HepG2 (cell line): ENCODE results near the gene SLC25A45. TPM values are rescaled to one million over a fixed set of nuclear protein-coding genes. Genes with fewer than 3 reads are reported as not detected.

ENCODE experiments used
- ATAC-seq: fragments of 200-7000 bp; cut with Tn5 transposase; 3 replicates; pipeline ENCODE4 v1.9.1; 2020; ENCODE audit warnings: mild to moderate bottlenecking, moderate library complexity
- BruUV-seq: library from RNA; stranded (reverse); fragments of 400-500 nt; replicated peaks from 2 replicates; lab custom pipeline; 2021; lab: Mats Ljungman, UMichigan
- CTCF ChIA-PET: fragments of 300-600 bp; formaldehyde crosslinking; extraction: SDS; loops from one replicate; lab custom pipeline; 2021; ENCODE audit warnings: low total read pairs, inconsistent platforms, low intra/inter-chr PET ratio; lab: Yijun Ruan, JAX
- POLR2A ChIA-PET: fragments of 350-600 bp; sonication (Branson Sonifier 250); formaldehyde crosslinking; loops from one replicate; lab custom pipeline; 2020; ENCODE audit warnings: antibody characterized with exemption, inconsistent platforms; lab: Yijun Ruan, JAX
- DNase-seq: peaks from one replicate; pipeline ENCODE4 v3.0.0-alpha.2; 2015; ENCODE audit warnings: low spot score
- FAIRE-seq: peaks from 3 replicates; lab custom pipeline; 2011; peaks lifted over from hg19 to GRCh38; lab: Jason Lieb, UNC
- H2AFZ ChIP-seq: one replicate; pipeline ENCODE4 v1.6.1; 2011; ENCODE audit warnings: low read length, inconsistent platforms
- H3K27ac ChIP-seq: fragments of 300-600 bp; 3 replicates; pipeline ENCODE4 v1.8.0; 2011; ENCODE audit warnings: mixed run types, mild to moderate bottlenecking, mixed read lengths, low read length, inconsistent platforms; ENCODE audit not compliant: insufficient read depth; ENCODE audit errors: extremely low read length
- H3K27me3 ChIP-seq, 2 experiments: fragments of 200-600 bp in 1 of 2; 2 replicates in 1 of 2; 3 replicates in 1 of 2; pipeline versions ENCODE4 v1.6.0 to v1.8.0; 2011; ENCODE audit warnings: low read length in 2 of 2, mild to moderate bottlenecking in 2 of 2, moderate library complexity in 2 of 2, inconsistent platforms in 1 of 2; ENCODE audit not compliant: insufficient read depth in 2 of 2, control insufficient read depth in 1 of 2
- H3K36me3 ChIP-seq, 2 experiments: fragments of 200-600 bp in 1 of 2; replicated peaks in 1 of 2; 2 replicates in 1 of 2; 3 replicates in 1 of 2; pipeline versions ENCODE4 v1.5.1 to v1.8.0; 2011; ENCODE audit warnings: low read length in 2 of 2, inconsistent platforms in 1 of 2; ENCODE audit not compliant: insufficient read depth in 2 of 2, control insufficient read depth in 1 of 2
- H3K4me1 ChIP-seq: 2 replicates; pipeline ENCODE4 v1.5.1; 2012; ENCODE audit warnings: low read length, inconsistent platforms; ENCODE audit not compliant: insufficient read depth
- H3K4me2 ChIP-seq: 2 replicates; pipeline ENCODE4 v1.6.0; 2011; ENCODE audit warnings: low read depth, low read length, inconsistent platforms
- H3K4me3 ChIP-seq, 3 experiments: fragments of 200-600 bp in 1 of 3; sonication (generic), shearing (Covaris generic) in 1 of 3; replicated peaks in 1 of 3; 2 replicates each; pipeline ENCODE4 v1.5.1; 2011 to 2016; ENCODE audit warnings: low read length in 3 of 3, inconsistent platforms in 2 of 3, low read depth in 2 of 3, mild to moderate bottlenecking in 2 of 3, control low read depth in 1 of 3, mixed read lengths in 1 of 3; ENCODE audit not compliant: insufficient read depth in 1 of 3
- H3K79me2 ChIP-seq: one replicate; pipeline ENCODE4 v1.6.1; 2011; ENCODE audit warnings: low read length, inconsistent platforms; ENCODE audit not compliant: insufficient read depth
- H3K9ac ChIP-seq: 2 replicates; pipeline ENCODE4 v1.6.0; 2011; ENCODE audit warnings: mild to moderate bottlenecking, low read depth, low read length, inconsistent platforms; ENCODE audit not compliant: insufficient read depth
- H3K9me3 ChIP-seq: 2 replicates; pipeline ENCODE4 v1.5.1; 2012; ENCODE audit warnings: mild to moderate bottlenecking, low read length
- H4K20me1 ChIP-seq: 2 replicates; pipeline ENCODE4 v1.6.0; 2011; ENCODE audit warnings: inconsistent platforms, mild to moderate bottlenecking, low read length, moderate library complexity; ENCODE audit not compliant: insufficient read depth
- ATF1 ChIP-seq: IDR thresholded peaks from 2 replicates; pipeline ENCODE4 v1.6.1; 2016; ENCODE audit warnings: mild to moderate bottlenecking, control low read depth
- CREM ChIP-seq, 2 experiments: sonication (generic) in 1 of 2; formaldehyde crosslinking in 1 of 2; IDR thresholded peaks; 2 replicates each; pipeline versions ENCODE4 v1.4.0 to v1.6.1; 2016 to 2020; ENCODE audit warnings: antibody characterized with exemption in 1 of 2, mild to moderate bottlenecking in 1 of 2, missing genetic modification reagents in 1 of 2
- FUBP1 ChIP-seq: sonication (generic); formaldehyde crosslinking; IDR thresholded peaks from 2 replicates; pipeline ENCODE4 v1.5.1; 2020; ENCODE audit warnings: missing genetic modification reagents, mild to moderate bottlenecking, borderline replicate concordance
- GZF1 ChIP-seq: sonication (generic); formaldehyde crosslinking; IDR thresholded peaks from 2 replicates; pipeline ENCODE4 v1.5.1; 2020; ENCODE audit warnings: mild to moderate bottlenecking, missing genetic modification reagents
- MLLT10 ChIP-seq: sonication (generic); formaldehyde crosslinking; IDR thresholded peaks from 2 replicates; pipeline ENCODE4 v1.4.0; 2020; ENCODE audit warnings: missing genetic modification reagents
- NFKB2 ChIP-seq: sonication (generic); formaldehyde crosslinking; IDR thresholded peaks from 2 replicates; pipeline ENCODE4 v1.4.0; 2020; ENCODE audit warnings: missing genetic modification reagents, borderline replicate concordance
- PRDM10 ChIP-seq: sonication (generic); formaldehyde crosslinking; IDR thresholded peaks from 2 replicates; pipeline ENCODE4 v1.4.0; 2020; ENCODE audit warnings: low read depth, missing genetic modification reagents
- ZNF121 ChIP-seq: sonication (generic); formaldehyde crosslinking; IDR thresholded peaks from 2 replicates; pipeline ENCODE4 v1.5.0; 2020; ENCODE audit warnings: mild to moderate bottlenecking, missing genetic modification reagents
- ZNF558 ChIP-seq: sonication (generic); formaldehyde crosslinking; IDR thresholded peaks from 2 replicates; pipeline ENCODE4 v1.9.0; 2022; ENCODE audit warnings: mild to moderate bottlenecking, missing genetic modification reagents, borderline replicate concordance
- ZNF597 ChIP-seq: sonication (generic); formaldehyde crosslinking; IDR thresholded peaks from 2 replicates; pipeline ENCODE4 v1.5.0; 2020; ENCODE audit warnings: missing genetic modification reagents
- ZNF687 ChIP-seq: sonication (generic); formaldehyde crosslinking; IDR thresholded peaks from 2 replicates; pipeline ENCODE4 v1.5.1; 2020; ENCODE audit warnings: mild to moderate bottlenecking, missing genetic modification reagents, moderate library complexity
- ZNF75D ChIP-seq: sonication (generic); formaldehyde crosslinking; IDR thresholded peaks from 2 replicates; pipeline ENCODE4 v1.8.1; 2023; ENCODE audit warnings: missing genetic modification reagents, mild to moderate bottlenecking, borderline replicate concordance
- ZNF776 ChIP-seq: sonication (generic); formaldehyde crosslinking; IDR thresholded peaks from 2 replicates; pipeline ENCODE4 v1.4.0; 2020; ENCODE audit warnings: mild to moderate bottlenecking, missing genetic modification reagents
- WGBS: methylation state at CpG from one replicate; pipeline ENCODE4 v1.1.6; 2017; ENCODE audit warnings: low lambda C conversion rate; 5-methylcytosine and 5-hydroxymethylcytosine counted together
- in situ Hi-C: cut with HindIII; loops from 2 replicates; pipeline ENCODE4 v1.10.0; 2017; ENCODE audit warnings: low pct_unique_long_range_greater_than_20kb; ENCODE audit not compliant: extremely low pct_ligation_motif_present
- intact Hi-C: fragments of 100-400 bp; cut with micrococcal nuclease; formaldehyde crosslinking; loops from one replicate; pipeline ENCODE4 v1.10.0; 2022; ENCODE audit not compliant: unreplicated experiment
- polyA plus RNA-seq, 8 experiments: library from polyadenylated mRNA; depleted of rRNA in 3 of 8; stranded (reverse) in 7 of 8; unstranded in 1 of 8; fragments of >200 nt; fragmentation: Illumina TruSeq in 4 of 8; extraction: Trizol in 4 of 8; gene quantifications; 2 replicates each; pipeline versions ENCODE4 v1.2.1 to v1.2.3, GENCODE V29; 2011 to 2016; ENCODE audit warnings: low read depth in 4 of 8, missing spikeins in 1 of 8, mixed read lengths in 1 of 8; ENCODE audit not compliant: insufficient read depth in 1 of 8
- total RNA-seq, 5 experiments: library from RNA; depleted of rRNA; stranded (reverse); fragments of >200 nt; fragmentation: Illumina TruSeq; extraction: Trizol; gene quantifications; 2 replicates each; pipeline ENCODE4 v1.2.3, GENCODE V29; 2016; ENCODE audit warnings: low read depth in 1 of 5

SLC25A45 gene
- total and polyA plus RNA-seq, 2 of the 13 experiments (the other 11 are each of a cell fraction or from before 2014, with no cell fraction given): 1.2 to 3.4 TPM

GRCh38 chr11:65375012-65375411 is 7.4 kb downstream of the SLC25A45 start:
- no peak for ATAC-seq
- DNase-seq: no peak
- no peak overlapping the region for H2AFZ ChIP-seq
- CTCF ChIA-PET: no interaction called here
- no peak overlapping the region for H3K9ac ChIP-seq
- H3K36me3 ChIP-seq: no peaks in the 10 kb centered on the region
- peaks cover 85% of the 10 kb centered on the region for H3K4me1 ChIP-seq
- POLR2A ChIA-PET: interaction anchor here (0.9 to 3.1 kb wide), 12 partner anchors 11 to 134 kb away, joined by 3 to 20 read pairs (median 4); partner anchors contain the start of genes FRMD8, MALAT1, NEAT1 and POLA2
- FAIRE-seq: no peak
- WGBS: 29% methylated on average over 8 of the region's 8 CpGs
- in situ Hi-C loops: no loop called here
- H3K4me2 ChIP-seq: no peak overlapping the region; the same call in 1 of the 2 replicates
- no peak overlapping the region for H3K27ac ChIP-seq
- no peaks in the 10 kb centered on the region for H3K9me3 ChIP-seq
- no TSS peak for BruUV-seq
- no peak overlapping the region for H3K4me3 ChIP-seq
- H4K20me1 ChIP-seq: no peaks in the 10 kb centered on the region
- H3K79me2 ChIP-seq: no peaks in the 10 kb centered on the region
- intact Hi-C loops: no loop called here
- peaks cover 0 to 2% of the 10 kb centered on the region in 2 experiments; a peak in 2 of 5 replicates for H3K27me3 ChIP-seq
- TF ChIP-seq ZNF597 (CRISPR knock-in tag): no peak
- TF ChIP-seq ZNF75D (CRISPR knock-in tag): no peak
- peak; percentile 22; the same call in 1 of the 2 replicates for TF ChIP-seq ZNF687 (CRISPR knock-in tag)
- no peak for TF ChIP-seq FUBP1
- no peak for TF ChIP-seq CREM (IDR thresholded peaks at IDR 0.05)
- no peak for TF ChIP-seq CREM (CRISPR knock-in tag; IDR thresholded peaks at IDR 0.05)
- TF ChIP-seq ATF1 (CRISPR knock-in tag): no peak
- TF ChIP-seq GZF1: no peak
- no peak for TF ChIP-seq ZNF776
- 0 out of 2 replicates have a peak, but pooled peaks have one; percentile 3 for TF ChIP-seq ZNF121 (CRISPR knock-in tag)
- TF ChIP-seq MLLT10 (CRISPR knock-in tag): no peak
- TF ChIP-seq ZNF558: no peak
- TF ChIP-seq NFKB2: no peak
- no peak for TF ChIP-seq PRDM10
